HL-60 (cell line): ENCODE results near the gene ITPRID1.
A peak's percentile ranks its signal among the peaks of the same experiment; 100 is the strongest.

Source experiments
- DNase-seq, 2 experiments: peaks; one replicate each; pipeline ENCODE4 v3.0.0-alpha.2; 2010 to 2020; ENCODE audit warnings: low read depth in 1 of 2, low spot score in 1 of 2
- H3K27ac ChIP-seq: fragments of 250-450 bp; sonication (Bioruptor Pico); replicated peaks from 2 replicates; pipeline ENCODE4 v1.5.1; 2020; ENCODE audit warnings: mild to moderate bottlenecking, moderate library complexity
- H3K27me3 ChIP-seq: fragments of 250-450 bp; sonication (Bioruptor Pico); 2 replicates; pipeline ENCODE4 v1.5.1; 2021; ENCODE audit warnings: mild to moderate bottlenecking, moderate library complexity; ENCODE audit not compliant: insufficient read depth, poor library complexity, severe bottlenecking
- H3K4me3 ChIP-seq: replicated peaks from 2 replicates; pipeline ENCODE4 v1.5.1; 2011; ENCODE audit warnings: mild to moderate bottlenecking, control low read depth, low read length; ENCODE audit not compliant: insufficient read depth
- CTCF ChIP-seq: IDR thresholded peaks from one replicate; pipeline ENCODE4 v1.5.1; 2011; ENCODE audit warnings: low read length, control low read depth, inconsistent platforms; ENCODE audit not compliant: insufficient read depth
- GABPA ChIP-seq: IDR thresholded peaks from 2 replicates; pipeline ENCODE4 v1.6.1; 2012; ENCODE audit warnings: low read depth
- POLR2AphosphoS5 ChIP-seq: IDR thresholded peaks from 2 replicates; pipeline ENCODE4 v1.6.1; 2012; ENCODE audit warnings: low read depth
- SPI1 ChIP-seq: IDR thresholded peaks from 2 replicates; pipeline ENCODE4 v1.6.1; 2012; ENCODE audit warnings: low read depth, mild to moderate bottlenecking, borderline replicate concordance
- TF ChIP-seq, protein P1 (sequence below): IDR thresholded peaks from 2 replicates; pipeline ENCODE4 v1.6.1; 2012; ENCODE audit warnings: low read depth; ENCODE audit not compliant: insufficient replicate concordance

ITPRID1 gene

DNA sequence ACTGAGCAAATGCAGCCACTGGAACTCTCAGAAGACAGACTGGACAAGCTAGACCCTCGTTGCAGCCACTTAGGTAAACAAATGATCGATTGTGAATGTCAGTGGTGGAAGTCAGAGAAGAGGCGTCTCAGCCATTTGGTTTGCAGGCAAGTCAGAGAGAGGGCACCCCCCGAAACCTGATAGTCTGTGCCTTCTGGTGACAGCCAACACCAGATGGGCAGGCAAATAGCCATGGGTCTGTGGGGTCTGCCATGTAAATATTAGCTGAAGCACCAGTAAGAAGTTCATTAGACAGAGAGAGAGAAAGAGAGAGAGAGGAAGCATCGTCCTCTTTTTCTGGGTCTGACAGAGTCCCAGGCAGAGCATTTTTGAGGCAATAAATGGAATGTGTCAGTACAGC lies 178.6 kb downstream of the ITPRID1 start:
- no peak for DNase-seq
- H3K27ac ChIP-seq = no peak overlapping the region
- H3K4me3 ChIP-seq = no peak overlapping the region
- peaks cover 8% of the 10 kb centered on the region for H3K27me3 ChIP-seq
- TF ChIP-seq SPI1 = no peak
- no peak for TF ChIP-seq POLR2AphosphoS5
- no peak for TF ChIP-seq GABPA
- TF ChIP-seq CTCF = no peak
- TF ChIP-seq, protein P1, sequence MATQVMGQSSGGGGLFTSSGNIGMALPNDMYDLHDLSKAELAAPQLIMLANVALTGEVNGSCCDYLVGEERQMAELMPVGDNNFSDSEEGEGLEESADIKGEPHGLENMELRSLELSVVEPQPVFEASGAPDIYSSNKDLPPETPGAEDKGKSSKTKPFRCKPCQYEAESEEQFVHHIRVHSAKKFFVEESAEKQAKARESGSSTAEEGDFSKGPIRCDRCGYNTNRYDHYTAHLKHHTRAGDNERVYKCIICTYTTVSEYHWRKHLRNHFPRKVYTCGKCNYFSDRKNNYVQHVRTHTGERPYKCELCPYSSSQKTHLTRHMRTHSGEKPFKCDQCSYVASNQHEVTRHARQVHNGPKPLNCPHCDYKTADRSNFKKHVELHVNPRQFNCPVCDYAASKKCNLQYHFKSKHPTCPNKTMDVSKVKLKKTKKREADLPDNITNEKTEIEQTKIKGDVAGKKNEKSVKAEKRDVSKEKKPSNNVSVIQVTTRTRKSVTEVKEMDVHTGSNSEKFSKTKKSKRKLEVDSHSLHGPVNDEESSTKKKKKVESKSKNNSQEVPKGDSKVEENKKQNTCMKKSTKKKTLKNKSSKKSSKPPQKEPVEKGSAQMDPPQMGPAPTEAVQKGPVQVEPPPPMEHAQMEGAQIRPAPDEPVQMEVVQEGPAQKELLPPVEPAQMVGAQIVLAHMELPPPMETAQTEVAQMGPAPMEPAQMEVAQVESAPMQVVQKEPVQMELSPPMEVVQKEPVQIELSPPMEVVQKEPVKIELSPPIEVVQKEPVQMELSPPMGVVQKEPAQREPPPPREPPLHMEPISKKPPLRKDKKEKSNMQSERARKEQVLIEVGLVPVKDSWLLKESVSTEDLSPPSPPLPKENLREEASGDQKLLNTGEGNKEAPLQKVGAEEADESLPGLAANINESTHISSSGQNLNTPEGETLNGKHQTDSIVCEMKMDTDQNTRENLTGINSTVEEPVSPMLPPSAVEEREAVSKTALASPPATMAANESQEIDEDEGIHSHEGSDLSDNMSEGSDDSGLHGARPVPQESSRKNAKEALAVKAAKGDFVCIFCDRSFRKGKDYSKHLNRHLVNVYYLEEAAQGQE = no peak

GRCh38 chr7:31692871-31693270 lies 179.0 kb downstream of the ITPRID1 start:
- TF ChIP-seq CTCF = no peak
- no peak for TF ChIP-seq POLR2AphosphoS5
- TF ChIP-seq GABPA = no peak
- no peak for TF ChIP-seq SPI1
- TF ChIP-seq, protein P1 = no peak

DNA sequence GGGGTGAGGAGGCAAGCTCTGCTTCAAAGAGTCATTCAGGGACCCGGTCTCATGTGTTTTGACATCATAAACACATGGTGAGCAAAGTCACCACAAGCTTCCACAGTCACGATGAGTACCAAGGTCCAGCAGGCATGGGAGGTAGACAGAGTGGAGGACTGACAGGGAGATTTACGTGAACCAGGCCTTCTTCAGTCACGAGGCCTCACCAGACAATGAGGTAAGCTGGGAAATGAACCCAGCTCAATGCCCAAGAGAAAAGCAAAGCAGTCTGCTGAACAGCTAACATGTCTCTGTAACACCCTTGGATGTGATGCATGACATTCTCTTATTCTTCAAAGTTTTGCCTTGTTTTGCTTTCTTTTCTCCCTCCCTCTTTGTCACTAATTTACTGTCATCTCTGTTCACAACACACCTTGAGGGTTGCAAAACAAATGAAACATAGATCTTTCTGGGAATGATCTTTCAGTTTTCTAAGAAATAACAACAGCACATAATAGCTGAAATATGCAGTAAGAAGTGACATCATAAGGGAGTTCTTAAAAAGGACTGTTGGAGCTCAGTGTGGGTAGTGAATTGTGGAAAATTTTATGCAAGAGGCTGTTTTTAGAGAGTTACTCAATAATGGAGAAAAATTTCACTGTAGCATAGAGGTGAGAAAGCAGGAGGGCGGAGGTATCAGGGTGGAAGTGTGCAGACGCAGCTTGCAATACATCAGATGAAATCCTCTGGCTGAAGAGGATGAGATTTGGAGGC lies 182.1 kb downstream of the ITPRID1 start:
- peak in 1 of 2 experiments; percentile 68 for DNase-seq
- peaks cover 15% of the 10 kb centered on the region for H3K27me3 ChIP-seq
- TF ChIP-seq, protein P1 = no peak
- no peak for TF ChIP-seq CTCF
- no peak for TF ChIP-seq GABPA
- no peak for TF ChIP-seq POLR2AphosphoS5
- H3K4me3 ChIP-seq = no peak overlapping the region
- no peak overlapping the region for H3K27ac ChIP-seq

More at GRCh38 chr7:31692871-31693270, 179.0 kb downstream of the ITPRID1 start:
- Histone ChIP-seq H3K4me3 (no peak overlapping the region), H3K27ac (no peak overlapping the region), H3K27me3 (peaks cover 10% of the 10 kb centered on the region)
- DNase-seq = no peak
